ENCODE results near the gene PACSIN1. TPM values are rescaled to one million over a fixed set of nuclear protein-coding genes. Genes with fewer than 3 reads are reported as not detected.

The PACSIN1 gene
- total RNA-seq, 1 donor: 0.42 TPM

DNA sequence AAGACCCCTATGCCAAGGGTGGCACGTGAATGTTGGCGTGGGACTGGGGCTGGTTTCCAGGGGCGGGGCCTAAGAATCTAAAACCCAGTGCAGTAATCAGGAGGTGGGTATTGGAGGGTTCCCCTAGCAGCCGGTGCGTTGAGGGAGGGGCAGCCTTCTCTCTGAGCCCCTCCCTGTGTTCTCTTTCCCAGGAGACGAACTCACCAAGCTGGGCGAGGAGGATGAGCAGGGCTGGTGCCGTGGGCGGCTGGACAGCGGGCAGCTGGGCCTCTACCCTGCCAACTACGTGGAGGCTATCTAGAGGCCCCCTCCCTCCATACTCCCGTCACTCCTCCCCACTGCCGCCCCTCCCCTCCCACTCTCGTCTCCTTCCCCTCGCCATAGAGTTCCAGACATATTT lies 66.4 kb downstream of the PACSIN1 start:
- no peak overlapping the region for H3K4me3 ChIP-seq (ENCODE audit: low read length)
- H3K27me3 ChIP-seq (ENCODE audit: insufficient read depth, low read length): no peaks in the 10 kb centered on the region

DNA sequence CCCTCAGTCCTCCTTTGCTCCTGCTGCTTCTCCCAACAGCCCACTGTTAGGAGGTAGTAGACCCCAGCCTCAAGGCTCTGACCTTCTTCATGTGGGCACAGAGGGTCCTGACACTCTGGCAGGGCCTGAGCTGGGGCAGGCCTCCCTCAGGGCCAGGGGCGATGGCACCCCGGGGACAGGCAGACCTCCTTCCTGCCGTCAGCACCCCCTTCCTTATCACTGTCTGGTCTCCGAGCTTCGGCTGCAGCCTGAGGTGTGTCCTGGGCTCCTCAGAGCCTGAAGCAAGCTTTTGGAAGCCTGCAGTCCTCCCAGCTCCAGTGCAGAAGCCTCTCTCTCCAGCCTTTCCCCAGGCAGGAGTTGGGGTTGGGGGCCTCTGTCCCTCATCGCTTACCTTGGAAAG lies 68.3 kb downstream of the PACSIN1 start:
- H3K9me3 ChIP-seq (ENCODE audit: low read depth, low read length): no peaks in the 10 kb centered on the region
- no peaks in the 10 kb centered on the region for H3K27me3 ChIP-seq (ENCODE audit: insufficient read depth, low read length)
- H3K4me1 ChIP-seq (ENCODE audit: insufficient read depth, low read length): no peaks in the 10 kb centered on the region

More for the DNA sequence above, 66.4 kb downstream of the PACSIN1 start:
- H3K9me3 ChIP-seq (ENCODE audit: low read depth, low read length): no peaks in the 10 kb centered on the region
- peaks cover 4% of the 10 kb centered on the region for H3K4me1 ChIP-seq (ENCODE audit: insufficient read depth, low read length)

DNA sequence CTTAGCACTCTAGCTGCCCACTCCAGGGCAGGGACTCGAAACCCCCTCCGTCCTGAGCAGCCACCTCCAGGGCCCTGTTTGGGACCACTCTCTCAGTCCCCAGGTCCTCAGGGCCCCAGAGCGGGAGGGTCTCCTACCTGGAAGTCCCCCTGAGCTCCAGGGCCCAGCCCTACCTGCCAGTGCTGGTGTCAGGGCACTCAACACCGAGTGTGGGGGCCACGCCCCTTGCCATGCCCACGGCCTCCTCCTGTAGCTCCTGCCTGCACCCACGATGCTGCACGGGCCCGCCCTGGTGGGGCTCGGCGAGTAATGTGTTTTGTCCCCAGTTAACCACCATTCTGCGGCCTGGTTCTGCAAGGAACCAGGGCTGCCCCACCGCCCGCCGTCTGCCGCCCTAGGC lies 68.8 kb downstream of the PACSIN1 start:
- no peaks in the 10 kb centered on the region for H3K4me1 ChIP-seq (ENCODE audit: insufficient read depth, low read length)
- no peaks in the 10 kb centered on the region for H3K27me3 ChIP-seq (ENCODE audit: insufficient read depth, low read length)
- no peaks in the 10 kb centered on the region for H3K9me3 ChIP-seq (ENCODE audit: low read depth, low read length)
- no peak overlapping the region for H3K4me3 ChIP-seq (ENCODE audit: low read length)

More for the DNA sequence above, 68.3 kb downstream of the PACSIN1 start:
- H3K4me3 ChIP-seq (ENCODE audit: low read length): no peak overlapping the region

DNA sequence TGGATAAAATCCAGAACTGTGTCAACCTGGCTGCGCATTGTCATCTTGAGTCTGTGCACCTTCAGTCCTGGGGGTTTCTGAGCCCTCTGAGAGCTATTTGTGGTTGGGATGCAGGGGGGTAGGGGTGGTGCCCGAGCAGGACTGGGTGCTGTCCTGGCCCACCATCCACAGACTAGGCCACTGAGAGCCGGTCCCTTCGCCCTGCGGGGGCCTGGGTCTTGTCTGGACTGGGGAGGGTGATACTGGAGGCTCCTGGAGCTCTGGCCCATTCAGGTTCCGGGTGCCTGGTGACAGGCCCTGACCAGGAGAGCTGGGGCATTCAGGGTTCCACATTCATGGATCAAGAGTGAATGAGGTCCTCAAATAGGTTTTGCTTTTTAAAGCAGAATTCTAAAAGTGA lies 69.3 kb downstream of the PACSIN1 start:
- Histone ChIP-seq H3K27me3 (ENCODE audit: insufficient read depth, low read length) (no peaks in the 10 kb centered on the region), H3K4me3 (ENCODE audit: low read length) (no peak overlapping the region), H3K4me1 (ENCODE audit: insufficient read depth, low read length) (no peaks in the 10 kb centered on the region), H3K9me3 (ENCODE audit: low read depth, low read length) (no peaks in the 10 kb centered on the region)

DNA sequence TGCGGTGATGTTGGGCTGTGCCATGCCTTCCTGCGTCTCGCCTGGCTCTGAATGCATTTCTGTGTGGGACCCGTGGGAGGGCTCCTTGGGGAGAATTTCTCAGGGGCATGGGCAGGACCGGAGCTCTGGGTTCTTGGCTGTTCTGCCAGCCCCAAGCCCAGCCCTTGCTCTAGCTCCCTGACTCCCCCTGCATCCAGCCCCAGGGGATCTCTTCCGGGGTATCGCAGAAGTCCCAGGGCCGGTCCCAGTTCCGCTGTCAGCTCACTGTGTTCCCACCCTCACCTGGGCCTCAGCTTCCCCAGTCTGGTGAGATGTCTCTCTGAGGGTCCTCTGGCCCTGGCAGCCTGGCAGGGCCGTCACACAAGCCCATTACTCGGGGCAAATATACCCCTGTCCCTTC lies 69.8 kb downstream of the PACSIN1 start:
- no peaks in the 10 kb centered on the region for H3K9me3 ChIP-seq (ENCODE audit: low read depth, low read length)
- no peaks in the 10 kb centered on the region for H3K27me3 ChIP-seq (ENCODE audit: insufficient read depth, low read length)
- H3K4me3 ChIP-seq (ENCODE audit: low read length): no peak overlapping the region
- no peaks in the 10 kb centered on the region for H3K4me1 ChIP-seq (ENCODE audit: insufficient read depth, low read length)

DNA sequence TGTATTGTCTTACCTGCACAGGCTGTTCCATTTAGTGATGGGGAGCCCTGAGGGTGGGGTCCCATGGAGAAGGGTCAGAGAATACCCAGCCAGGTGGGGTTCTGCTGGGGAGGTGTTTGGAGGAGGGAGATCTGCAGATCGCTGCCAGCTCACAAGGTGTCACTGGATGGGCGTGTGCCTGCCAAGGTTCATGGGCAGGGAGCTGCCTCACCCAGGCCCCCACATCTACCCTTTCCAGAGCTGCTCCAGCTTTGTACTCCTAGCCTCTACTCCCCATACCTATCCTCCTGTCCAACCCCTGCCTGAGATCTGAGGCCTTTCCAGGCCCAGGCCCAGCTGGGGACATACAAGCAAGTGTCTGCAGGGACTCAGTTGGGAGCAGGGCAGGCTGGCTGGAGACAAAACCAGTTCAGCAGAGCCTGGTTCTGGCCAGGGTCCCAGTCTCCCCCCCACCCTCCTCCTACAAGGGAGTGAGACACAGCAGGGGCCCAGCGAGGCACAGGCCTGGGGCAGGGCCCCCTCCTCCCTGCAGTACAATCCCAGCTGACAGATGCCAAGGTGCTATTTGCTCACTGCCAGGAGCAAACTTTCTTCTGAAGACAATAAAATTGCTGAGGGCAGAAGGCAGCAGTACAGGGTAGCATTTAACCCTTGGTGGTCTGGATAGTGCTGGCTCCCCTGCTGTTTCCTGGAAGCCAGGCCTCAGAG lies 70.5 kb downstream of the PACSIN1 start:
- H3K27me3 ChIP-seq (ENCODE audit: insufficient read depth, low read length): no peaks in the 10 kb centered on the region
- H3K9me3 ChIP-seq (ENCODE audit: low read depth, low read length): no peaks in the 10 kb centered on the region
- H3K4me3 ChIP-seq (ENCODE audit: low read length): no peak overlapping the region
- H3K4me1 ChIP-seq (ENCODE audit: insufficient read depth, low read length): no peaks in the 10 kb centered on the region

DNA sequence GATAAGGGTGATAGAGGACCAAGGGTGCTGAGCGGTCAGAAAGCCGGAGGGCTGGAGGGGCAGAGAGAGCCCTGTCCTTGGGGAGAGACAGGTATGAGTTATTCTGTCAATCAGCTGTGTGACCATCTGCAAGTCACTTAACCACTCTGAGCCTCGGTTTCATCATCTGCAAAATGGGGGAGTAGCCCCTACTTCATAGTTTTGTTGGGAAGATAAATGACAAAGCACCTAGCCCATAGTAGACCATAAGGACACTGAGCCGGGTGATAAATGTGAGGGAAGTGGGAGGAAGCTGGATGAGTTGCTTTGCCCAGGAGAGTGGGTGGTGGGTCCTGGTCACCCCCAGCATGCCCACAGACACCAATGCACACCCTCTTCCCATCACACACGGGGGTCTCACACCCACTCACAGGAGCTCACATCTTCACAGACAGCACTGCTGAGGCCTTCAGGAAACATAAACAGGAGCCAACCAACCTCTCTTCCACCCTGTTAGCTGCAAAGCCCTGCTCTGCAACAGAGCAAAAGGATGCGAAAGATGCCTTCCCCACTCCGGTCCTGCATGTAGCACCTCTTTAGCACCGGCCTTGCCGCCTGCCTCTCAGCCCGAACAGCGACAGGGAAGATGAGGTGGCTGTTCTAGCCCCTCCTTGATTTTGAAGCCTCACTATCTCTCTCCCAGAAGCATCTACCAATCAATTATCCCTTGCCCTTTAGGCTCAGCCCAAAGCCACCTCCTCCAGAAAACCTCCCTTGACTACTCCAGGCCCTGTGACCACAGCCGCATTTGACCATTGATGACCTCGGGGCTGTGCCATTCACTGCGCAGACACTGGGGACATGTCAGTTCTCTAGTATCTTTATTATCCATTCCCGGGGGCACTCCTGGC lies 71.3 kb downstream of the PACSIN1 start:
- Histone ChIP-seq H3K4me1 (ENCODE audit: insufficient read depth, low read length) (no peaks in the 10 kb centered on the region), H3K9me3 (ENCODE audit: low read depth, low read length) (no peaks in the 10 kb centered on the region), H3K4me3 (ENCODE audit: low read length) (no peak overlapping the region), H3K27me3 (ENCODE audit: insufficient read depth, low read length) (no peaks in the 10 kb centered on the region)

DNA sequence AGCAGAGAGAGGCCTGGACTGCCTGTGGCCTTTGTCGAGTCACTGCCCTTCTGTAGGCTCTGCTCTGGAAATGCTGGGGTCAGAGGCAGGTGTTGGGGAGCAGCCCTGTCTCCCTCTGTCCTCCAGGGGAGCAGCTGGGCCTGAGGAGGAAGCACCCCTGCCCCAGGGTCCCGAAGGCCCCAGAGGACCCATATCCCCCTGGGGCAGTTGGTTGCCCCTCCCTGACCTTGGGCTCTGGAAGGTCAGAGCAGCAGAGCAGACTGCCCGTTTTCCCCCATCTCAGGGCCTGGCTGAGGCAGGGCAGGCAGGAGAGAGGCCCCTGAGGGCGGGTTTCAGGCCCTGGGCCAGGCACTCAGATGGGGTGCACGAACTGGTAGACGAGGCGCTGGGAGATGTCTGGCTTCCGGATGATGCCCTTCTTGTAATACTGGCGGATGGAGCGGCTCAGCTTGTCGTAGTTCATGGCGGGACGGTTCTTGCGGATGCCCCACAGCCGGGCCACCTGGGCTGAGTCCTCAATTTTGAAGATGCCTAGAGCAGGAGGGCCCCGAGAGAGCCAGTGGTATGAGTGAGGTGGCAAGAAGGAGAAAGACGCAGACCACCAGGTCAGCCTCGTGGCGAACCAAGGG lies 72.2 kb downstream of the PACSIN1 start:
- H3K4me1 ChIP-seq (ENCODE audit: insufficient read depth, low read length): no peaks in the 10 kb centered on the region
- no peaks in the 10 kb centered on the region for H3K27me3 ChIP-seq (ENCODE audit: insufficient read depth, low read length)
- no peaks in the 10 kb centered on the region for H3K9me3 ChIP-seq (ENCODE audit: low read depth, low read length)
- H3K4me3 ChIP-seq (ENCODE audit: low read length): no peak overlapping the region

DNA sequence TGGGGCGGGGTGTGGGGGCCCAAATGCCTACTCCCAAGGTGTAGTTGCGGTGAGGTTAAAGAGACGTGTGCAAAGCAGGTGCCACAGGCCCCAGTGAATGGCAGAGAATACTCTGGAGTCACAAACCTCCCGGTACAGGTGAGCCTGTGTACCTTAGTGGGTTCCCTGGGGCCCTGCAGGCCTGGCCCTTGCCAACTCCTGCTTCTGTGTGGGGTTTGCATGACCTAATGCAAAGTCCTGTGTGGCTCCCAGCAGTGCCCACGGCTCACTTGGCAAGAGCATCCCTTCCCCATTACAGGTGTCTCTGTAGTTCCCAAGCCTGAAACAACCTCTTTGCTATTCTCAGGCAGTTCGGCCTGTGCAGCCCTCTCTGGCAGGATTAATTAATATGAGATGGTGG lies 72.7 kb downstream of the PACSIN1 start:
- no peaks in the 10 kb centered on the region for H3K9me3 ChIP-seq (ENCODE audit: low read depth, low read length)
- no peaks in the 10 kb centered on the region for H3K4me1 ChIP-seq (ENCODE audit: insufficient read depth, low read length)
- H3K4me3 ChIP-seq (ENCODE audit: low read length): no peak overlapping the region
- no peaks in the 10 kb centered on the region for H3K27me3 ChIP-seq (ENCODE audit: insufficient read depth, low read length)

DNA sequence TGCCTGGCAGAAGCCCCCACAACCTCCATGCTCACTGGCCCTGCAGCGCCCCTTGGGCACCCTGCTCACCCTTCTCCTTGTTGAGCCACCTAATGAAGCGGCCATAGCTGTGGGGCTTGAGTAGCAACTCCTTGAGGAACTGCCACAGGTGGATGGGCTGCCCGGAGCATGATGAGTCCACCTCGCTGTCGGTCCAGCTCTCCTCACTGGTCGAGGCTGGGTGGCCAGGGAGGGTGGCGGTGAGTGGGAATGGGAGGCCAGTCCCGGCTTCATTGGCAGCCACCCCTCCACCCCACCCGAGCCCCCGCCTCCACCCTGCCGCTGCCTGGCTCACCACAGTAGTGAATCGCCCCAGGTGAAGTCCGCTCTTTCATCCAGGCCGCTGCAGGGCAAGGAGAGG lies 73.3 kb downstream of the PACSIN1 start:
- no peaks in the 10 kb centered on the region for H3K4me1 ChIP-seq (ENCODE audit: insufficient read depth, low read length)
- no peak overlapping the region for H3K4me3 ChIP-seq (ENCODE audit: low read length)
- H3K9me3 ChIP-seq (ENCODE audit: low read depth, low read length): no peaks in the 10 kb centered on the region
- no peaks in the 10 kb centered on the region for H3K27me3 ChIP-seq (ENCODE audit: insufficient read depth, low read length)

DNA sequence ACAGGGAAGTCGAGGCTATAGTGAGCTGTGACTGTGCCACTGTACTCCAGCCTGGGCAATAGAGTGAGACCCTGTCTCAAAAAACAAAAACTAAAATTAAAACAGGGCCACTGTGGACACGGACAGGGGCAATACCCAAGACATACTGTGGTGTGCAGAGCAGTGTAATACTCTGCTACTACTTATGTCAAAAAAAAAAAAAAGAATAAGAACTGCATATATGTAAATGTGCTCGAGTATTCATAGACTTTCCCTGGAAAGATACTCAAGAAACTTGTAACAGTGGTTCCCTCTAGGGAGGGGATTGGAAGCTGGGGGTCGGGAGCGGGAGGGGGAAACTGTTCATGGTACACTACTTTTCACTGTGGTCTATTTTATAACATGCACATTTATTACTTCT lies 74.3 kb downstream of the PACSIN1 start:
- no peaks in the 10 kb centered on the region for H3K9me3 ChIP-seq (ENCODE audit: low read depth, low read length)
- H3K4me1 ChIP-seq (ENCODE audit: insufficient read depth, low read length): no peaks in the 10 kb centered on the region
- no peaks in the 10 kb centered on the region for H3K27me3 ChIP-seq (ENCODE audit: insufficient read depth, low read length)
- H3K4me3 ChIP-seq (ENCODE audit: low read length): no peak overlapping the region

DNA sequence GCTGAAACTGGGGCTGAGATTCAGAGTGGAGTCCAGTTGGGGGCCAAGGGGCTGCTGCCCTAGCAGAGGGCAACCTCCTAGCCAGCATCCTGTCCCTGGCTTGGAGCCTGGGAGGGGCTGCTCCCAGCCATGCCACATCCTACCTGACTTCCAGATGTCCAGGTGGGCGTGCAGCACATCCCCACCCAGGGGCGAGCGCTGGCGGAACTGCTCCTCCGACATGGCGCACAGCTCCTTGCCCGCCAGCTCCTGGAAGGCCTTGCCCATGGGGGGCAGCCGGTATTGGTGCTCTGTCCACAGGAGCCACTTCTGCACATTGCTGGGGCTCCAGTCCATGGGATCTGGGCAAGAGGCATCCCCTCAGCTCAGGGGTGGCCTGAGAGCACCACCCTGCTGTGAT lies 75.0 kb downstream of the PACSIN1 start:
- no peaks in the 10 kb centered on the region for H3K9me3 ChIP-seq (ENCODE audit: low read depth, low read length)

DNA sequence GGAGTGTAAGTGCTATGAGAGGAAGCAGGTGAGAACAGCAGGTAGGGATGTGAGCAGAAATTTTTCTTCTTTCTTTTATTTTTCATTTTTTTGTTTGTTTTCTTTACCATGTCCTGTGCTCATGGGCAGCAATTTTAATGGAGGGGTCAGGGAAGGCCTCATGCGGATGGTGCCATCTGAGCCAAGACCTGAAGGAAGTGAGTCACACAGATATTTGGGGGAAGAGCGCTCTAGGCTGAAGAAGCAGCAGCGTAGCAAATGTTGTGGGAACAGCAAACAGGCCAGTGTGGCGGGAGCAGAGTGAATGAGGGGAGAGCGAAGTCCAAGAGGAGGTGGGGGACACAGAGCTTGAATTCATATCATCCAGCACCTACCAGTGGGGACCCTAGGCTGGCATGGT lies 77.5 kb downstream of the PACSIN1 start:
- Histone ChIP-seq H3K4me1 (ENCODE audit: insufficient read depth, low read length) (no peaks in the 10 kb centered on the region), H3K4me3 (ENCODE audit: low read length) (no peak overlapping the region), H3K27me3 (ENCODE audit: insufficient read depth, low read length) (no peaks in the 10 kb centered on the region), H3K9me3 (ENCODE audit: low read depth, low read length) (no peaks in the 10 kb centered on the region)

More for the DNA sequence above, 75.0 kb downstream of the PACSIN1 start:
- Histone ChIP-seq H3K4me1 (ENCODE audit: insufficient read depth, low read length) (no peaks in the 10 kb centered on the region), H3K27me3 (ENCODE audit: insufficient read depth, low read length) (no peaks in the 10 kb centered on the region), H3K4me3 (ENCODE audit: low read length) (no peak overlapping the region)

DNA sequence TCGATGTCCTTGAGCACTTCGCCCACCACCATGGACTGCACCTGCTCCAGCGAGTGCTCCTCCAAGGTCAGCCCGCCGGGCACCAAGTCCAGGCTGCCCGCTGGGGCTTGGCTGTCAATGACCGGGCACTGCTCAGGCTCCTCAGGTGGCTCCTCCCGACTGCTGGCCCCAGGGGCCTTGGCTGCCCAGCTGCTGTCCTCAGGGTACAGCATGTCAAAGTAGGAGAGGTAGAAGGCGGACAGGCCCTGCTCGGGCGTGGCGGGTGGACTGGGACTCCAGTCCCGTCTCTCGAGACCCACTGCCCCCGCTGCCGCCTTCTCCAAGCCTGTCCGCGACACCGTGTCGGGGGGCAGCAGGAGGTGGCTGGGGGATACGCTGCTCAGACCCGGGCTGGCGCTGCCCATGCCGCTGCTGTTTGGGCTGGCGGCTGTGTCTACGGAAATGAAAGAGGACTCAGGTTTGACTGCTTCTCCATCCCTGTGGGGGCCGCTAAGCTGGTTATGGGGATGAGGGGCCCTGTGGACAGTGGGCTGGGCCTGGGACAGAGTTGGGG lies 78.3 kb downstream of the PACSIN1 start:
- no peaks in the 10 kb centered on the region for H3K4me1 ChIP-seq (ENCODE audit: insufficient read depth, low read length)
- H3K9me3 ChIP-seq (ENCODE audit: low read depth, low read length): no peaks in the 10 kb centered on the region

More for the DNA sequence above, 78.3 kb downstream of the PACSIN1 start:
- Histone ChIP-seq H3K4me3 (ENCODE audit: low read length) (no peak overlapping the region), H3K27me3 (ENCODE audit: insufficient read depth, low read length) (no peaks in the 10 kb centered on the region)

Data from mononuclear cell (primary cell).